GM03348 (cell line): ENCODE data around the gene LYSMD1.

Source experiments
- DNase-seq: peaks from one replicate; pipeline ENCODE4 v3.0.0; 2012; ENCODE audit warnings: low spot score

Gene LYSMD1

GRCh38 chr1:151175863-151176262 is 10.2 kb upstream of the LYSMD1 start, which contains the start of gene TMOD4:
Gene TMOD4, minus strand, starts transcription at chr1:151175981. Its CDS starts 1,106 bp downstream, at chr1:151174875.
- DNase-seq: peak; percentile 46

DNA sequence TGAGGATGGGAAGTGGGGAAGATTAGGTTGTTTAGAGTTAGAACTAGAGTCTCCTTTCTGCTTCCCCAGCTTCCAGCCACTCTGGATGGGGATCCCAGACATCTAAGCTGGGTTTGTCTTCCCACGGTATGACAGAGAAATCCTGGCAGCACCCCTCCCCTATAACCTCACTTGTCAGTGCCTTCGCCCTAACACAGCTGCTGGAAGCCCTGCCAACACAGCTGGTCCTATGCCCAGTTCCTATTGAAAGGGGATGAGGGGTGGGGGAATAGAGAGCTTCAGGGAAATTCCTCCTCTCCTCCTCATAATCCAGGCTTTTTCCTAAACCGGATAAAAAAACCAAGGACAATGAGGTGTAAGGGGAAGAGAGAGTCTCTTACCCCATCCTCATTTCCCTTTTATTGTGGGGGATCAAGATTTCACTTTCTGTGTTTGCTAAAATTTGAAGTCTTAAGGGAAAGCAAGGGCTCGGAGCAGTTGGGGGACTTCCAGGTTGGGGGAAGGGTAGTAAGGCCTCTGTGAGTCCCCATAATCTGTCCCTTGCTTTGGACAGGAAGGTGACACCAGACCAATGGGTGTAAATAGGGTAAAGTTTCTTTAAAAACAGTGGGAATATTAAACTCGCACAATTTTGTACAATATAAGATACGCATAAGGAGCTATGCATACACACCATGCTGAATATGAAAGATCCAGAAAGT is 9.5 kb upstream of the LYSMD1 start:
- no peak for DNase-seq

GRCh38 chr1:151171190-151171589 is 5.5 kb upstream of the LYSMD1 start:
- no peak for DNase-seq

GRCh38 chr1:151167116-151167515 is 1.4 kb upstream of the LYSMD1 start:
- DNase-seq: no peak

DNA sequence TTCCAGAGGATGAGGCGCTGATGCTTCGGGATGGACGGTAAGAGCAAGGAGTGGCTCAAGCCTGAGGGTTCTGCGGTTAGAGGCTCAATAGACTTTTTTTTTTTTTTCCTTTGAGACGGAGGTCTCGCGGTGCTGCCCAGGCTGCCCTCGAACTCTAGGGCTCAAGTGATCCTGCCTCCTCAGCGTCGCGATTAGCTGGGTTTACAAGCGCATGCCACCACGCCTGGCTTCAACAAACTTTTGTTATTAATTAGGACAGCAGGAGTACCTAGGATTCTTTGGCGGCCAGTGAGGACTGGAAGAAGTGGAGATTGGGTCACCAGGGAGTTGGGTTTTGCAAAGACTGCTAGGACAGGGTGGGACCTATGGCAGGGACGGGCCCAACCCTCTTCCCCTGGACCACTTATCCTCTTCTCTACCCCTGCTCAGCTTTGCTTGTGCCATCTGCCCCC is 829 bp upstream of the LYSMD1 start:
- peak; percentile 75 for DNase-seq

DNA sequence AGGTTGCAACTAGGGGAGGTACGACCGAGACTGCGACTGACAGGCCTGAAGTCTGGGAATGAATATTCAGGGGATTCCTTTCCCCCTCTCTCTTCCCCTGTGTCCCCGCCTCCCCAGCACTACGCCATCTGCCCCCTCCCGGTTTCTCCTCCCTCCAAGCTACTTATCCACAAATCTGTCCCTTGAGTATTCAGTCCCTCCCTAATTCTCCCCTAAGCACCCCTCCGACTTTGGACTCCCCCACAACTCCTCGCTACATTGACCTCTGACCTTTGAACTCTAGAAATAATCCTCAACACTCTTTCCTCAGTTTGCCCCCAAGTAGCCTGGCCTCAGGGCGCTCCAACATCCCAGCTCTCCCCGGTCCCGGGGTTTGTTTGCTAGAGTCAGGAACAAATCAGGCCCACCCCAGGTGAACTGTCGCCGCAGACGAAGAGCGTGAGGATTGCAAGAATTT is 393 bp downstream of the LYSMD1 start:
- DNase-seq: peak; percentile 83

DNA sequence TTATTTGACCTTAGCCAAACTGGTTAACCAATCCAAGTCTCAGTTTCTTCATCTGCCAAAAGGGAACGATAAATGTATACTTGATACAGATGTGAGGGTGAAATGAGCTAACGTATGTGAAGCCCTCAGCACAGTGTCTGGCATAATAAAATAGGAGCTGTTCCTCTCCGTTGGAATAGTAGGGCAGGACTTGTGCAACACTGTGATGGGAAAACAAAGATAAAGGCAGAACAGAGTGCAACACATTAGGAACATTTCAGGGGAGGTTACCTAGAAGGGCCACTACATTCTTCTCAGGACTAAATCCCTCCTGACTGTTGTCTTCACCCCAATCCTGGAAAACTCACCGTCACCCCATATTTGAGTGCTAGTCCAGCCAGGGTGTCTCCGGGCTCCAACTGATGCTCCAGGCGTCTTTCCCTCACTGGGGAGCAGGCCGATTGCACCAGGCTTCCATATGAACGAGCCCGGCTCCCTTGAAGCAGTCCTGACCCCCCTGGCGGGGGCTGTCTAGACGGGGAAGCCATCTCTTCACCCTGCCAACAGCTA is 896 bp downstream of the LYSMD1 start:
- DNase-seq: no peak

DNA sequence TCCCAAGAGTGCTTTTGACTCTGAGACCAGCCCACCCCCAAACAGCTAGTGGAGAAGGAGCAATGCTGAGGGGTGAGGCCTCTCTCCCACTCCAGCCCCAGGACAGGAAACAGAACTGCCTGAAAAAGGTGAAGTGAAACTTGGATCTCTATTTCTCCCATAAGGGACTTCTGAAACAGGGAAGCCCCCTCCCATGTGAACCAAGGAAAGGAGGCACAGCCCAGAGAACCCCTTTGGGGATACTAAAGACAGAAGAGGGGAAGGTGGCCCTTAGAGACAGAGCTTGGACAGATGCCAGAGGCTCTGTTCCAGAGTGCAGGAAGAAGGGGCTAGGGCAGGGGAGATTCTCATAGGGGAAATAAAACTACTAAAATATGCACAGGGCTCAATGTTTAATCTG is 6.3 kb downstream of the LYSMD1 start:
- no peak for DNase-seq

- DNase-seq: no peak
Measured at GRCh38 chr1:151158751-151159251, 6.9 kb downstream of the LYSMD1 start.

DNA sequence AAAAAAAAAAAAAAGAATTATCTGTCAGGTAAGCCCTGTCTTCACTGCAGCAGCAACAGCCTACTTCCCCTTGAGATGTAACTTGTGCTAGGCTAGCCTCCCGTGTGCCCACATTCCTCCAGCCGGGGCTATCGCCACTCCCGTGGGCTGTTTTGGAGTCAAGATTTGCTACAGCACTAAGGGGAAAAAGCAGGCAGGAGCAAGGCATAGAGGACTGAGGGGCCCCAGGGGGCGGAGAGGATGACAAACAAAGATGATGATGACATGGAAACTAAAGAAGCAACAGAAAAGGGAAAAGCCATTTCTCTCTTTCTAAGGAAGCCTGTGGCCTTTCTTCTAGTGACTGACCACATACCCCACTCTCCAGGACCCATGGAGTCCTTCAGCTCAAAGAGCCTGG is 7.4 kb downstream of the LYSMD1 start:
- no peak for DNase-seq

DNA sequence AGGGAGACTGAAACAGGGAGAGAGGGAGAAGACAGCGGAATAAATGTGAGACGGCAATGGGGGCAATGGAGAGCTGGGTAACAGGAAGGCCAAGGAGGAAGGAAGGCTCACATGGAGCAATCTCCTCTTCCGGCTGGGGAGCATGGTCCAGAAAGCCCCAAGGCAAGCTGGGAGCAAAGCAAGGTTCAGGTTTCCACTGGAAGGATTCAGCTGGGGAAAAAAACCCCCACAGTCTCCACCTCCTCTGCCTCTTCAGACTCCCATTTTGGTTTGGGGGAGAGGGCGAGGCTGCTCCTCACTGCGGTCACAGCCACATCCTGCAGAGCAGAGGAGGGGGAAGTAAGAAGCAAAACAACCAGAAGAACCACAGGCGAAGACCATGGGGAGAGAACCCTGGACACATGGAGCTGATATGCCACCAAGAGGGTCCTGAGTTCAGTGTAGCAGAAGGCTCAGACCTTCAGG is 8.6 kb downstream of the LYSMD1 start:
- DNase-seq: no peak

GRCh38 chr1:151156515-151156819 is 9.2 kb downstream of the LYSMD1 start, which contains the start of gene TNFAIP8L2:
Gene TNFAIP8L2, plus strand, starts transcription at chr1:151156649. Its CDS starts 2,049 bp downstream, at chr1:151158698.
- no peak for DNase-seq

DNA sequence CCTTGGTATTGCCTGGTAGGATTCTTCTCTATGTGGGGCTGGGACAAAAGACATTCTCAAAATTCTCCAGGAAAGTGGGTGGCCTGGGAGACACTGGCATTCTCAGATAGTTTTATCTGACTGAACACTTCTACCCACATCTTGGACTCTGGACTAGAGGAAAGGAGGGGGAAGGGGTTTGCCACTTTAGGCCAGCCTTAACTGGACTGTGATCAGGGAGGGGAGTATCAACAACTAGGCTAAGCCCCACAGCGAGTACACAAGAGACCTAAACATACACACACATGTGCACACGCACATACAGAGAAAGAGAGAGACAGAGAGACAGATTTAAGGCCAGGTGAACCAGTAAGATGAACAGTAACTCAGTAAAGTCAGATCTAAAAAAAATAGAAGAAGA is 18.0 kb downstream of the LYSMD1 start:
- no peak for DNase-seq

DNA sequence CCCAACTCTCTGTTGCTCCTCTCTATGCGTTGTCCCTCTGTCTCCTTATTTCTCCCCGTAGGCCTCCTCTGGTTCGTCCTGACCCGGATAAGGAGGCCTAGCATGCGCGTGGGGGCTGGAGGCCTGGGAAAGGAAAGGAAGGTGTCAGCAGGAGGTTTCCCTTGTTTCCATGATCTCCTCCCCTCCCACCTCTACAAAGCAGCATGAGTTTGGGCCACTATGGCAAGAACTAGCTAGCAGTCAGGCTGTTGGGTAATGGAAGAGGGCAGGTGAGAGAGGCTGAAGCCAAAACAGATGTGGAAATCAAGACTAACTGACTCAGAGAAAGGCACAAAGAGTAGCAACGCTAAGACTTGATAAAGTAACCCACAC is 18.6 kb downstream of the LYSMD1 start:
- DNase-seq: no peak

- DNase-seq: peak; percentile 98
Measured at GRCh38 chr1:151146412-151147131, 19.1 kb downstream of the LYSMD1 start, which contains the start of gene SEMA6C. Gene SEMA6C, minus strand, starts transcription at chr1:151146631. Its CDS starts 4,010 bp downstream, at chr1:151142621.

- peak; percentile 31 for DNase-seq
Measured at GRCh38 chr1:151146072-151146411, 19.7 kb downstream of the LYSMD1 start.

- peak; percentile 35 for DNase-seq
Measured at GRCh38 chr1:151145304-151146071, 20.2 kb downstream of the LYSMD1 start.

- DNase-seq: no peak
Measured at GRCh38 chr1:151144474-151145303, 21.0 kb downstream of the LYSMD1 start.

- DNase-seq: no peak
Measured at GRCh38 chr1:151143986-151144385, 21.7 kb downstream of the LYSMD1 start.

DNA sequence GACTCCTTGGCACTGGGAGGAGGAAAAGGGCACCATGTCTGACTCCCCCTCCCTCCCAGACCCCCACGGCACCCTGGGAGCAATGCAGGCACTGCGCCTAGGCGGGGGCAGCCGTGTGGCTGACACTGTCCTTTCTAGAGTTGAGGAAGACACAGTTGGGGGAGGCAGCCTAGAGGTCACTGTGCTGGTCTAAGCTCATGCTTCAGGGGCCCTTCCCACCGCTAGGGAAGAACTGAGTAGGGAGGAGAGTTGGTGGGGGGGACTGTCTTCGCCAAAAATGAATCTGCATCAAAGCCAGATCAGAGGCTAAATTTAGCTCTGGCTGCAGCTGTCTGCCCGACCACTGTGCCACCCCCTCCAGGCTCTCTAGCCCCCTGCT is 22.7 kb downstream of the LYSMD1 start:
- no peak for DNase-seq

DNA sequence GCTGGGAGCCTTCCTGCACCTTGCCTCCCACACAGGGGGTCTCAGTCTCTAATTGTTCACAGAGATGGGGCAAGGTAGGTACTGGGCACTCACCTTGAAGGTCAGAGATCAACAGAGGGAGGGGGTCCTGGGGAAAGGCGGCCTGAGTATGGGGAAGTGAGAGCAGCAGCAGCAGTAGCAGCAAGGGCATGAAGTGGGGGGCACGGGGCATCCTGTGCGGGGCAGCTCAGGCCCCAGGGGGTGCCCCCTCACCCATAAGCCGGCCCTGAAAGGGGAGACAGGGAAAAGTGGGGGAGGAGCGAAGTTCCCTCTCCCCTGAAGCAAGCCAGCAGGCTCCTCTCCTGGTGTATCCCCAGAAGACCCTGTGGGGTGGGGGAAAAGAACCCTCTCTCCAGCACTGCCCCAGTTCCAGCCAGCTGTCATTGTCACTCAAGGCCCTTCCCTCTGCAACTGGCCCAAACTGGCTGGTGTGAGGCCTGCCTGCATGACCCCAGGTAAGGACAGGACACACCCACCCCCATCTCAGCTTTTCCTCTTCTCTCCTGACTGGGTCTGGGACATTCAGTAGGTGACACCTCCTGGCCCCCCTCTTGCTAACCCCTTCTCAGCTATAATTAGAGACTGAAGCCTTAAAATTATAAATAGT is 23.2 kb downstream of the LYSMD1 start:
- DNase-seq: no peak
